ENCODE data around the gene TBC1D32.

The TBC1D32 gene

DNA sequence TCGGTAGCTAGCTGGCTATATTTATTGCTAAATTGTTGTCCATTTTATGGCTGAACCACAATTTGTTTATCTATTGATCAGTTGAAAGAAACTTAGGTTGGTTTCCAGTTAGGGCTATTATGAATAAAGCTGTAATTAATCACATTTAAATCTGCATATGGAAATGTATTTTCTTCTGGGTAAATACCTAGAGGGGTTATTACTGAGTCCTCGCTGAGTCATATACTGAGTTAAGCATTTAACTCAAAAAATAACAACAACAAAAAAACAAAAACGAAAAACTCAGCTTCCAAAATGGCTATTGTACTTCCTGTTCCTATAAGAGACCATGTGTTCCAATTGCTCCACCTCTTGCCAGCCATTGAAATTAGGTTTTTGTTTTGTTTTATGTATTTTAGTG, 258.2 kb downstream of the TBC1D32 start:
- H3K9me3 ChIP-seq (ENCODE audit: control insufficient read depth, insufficient read depth, low read depth, low read length), result no peaks in the 10 kb centered on the region
- H3K4me3 ChIP-seq (ENCODE audit: low read depth, low read length), result no peak overlapping the region
- no peak overlapping the region for H3K27ac ChIP-seq (ENCODE audit: extremely low read depth, low read depth, low read length)
- H3K36me3 ChIP-seq (ENCODE audit: control insufficient read depth in 2 of 2, insufficient read depth in 1 of 2, low read length in 2 of 2), result no peaks in the 10 kb centered on the region
- TF ChIP-seq ZNF426 (tag by site-specific recombination; IDR thresholded peaks at IDR 0.05) (no peak), OSR2 (tag by site-specific recombination; IDR thresholded peaks at IDR 0.05) (no peak), PATZ1 (tag by site-specific recombination; IDR thresholded peaks at IDR 0.05) (no peak), PRDM10 (tag by site-specific recombination; IDR thresholded peaks at IDR 0.05) (no peak), SCRT1 (tag by site-specific recombination; IDR thresholded peaks at IDR 0.05; ENCODE audit: borderline replicate concordance) (no peak), SCRT2 (tag by site-specific recombination; IDR thresholded peaks at IDR 0.05) (no peak), ZBTB6 (tag by site-specific recombination; IDR thresholded peaks at IDR 0.05) (no peak), ZBTB10 (tag by site-specific recombination; IDR thresholded peaks at IDR 0.05) (no peak)
- TF ChIP-seq, protein P1, sequence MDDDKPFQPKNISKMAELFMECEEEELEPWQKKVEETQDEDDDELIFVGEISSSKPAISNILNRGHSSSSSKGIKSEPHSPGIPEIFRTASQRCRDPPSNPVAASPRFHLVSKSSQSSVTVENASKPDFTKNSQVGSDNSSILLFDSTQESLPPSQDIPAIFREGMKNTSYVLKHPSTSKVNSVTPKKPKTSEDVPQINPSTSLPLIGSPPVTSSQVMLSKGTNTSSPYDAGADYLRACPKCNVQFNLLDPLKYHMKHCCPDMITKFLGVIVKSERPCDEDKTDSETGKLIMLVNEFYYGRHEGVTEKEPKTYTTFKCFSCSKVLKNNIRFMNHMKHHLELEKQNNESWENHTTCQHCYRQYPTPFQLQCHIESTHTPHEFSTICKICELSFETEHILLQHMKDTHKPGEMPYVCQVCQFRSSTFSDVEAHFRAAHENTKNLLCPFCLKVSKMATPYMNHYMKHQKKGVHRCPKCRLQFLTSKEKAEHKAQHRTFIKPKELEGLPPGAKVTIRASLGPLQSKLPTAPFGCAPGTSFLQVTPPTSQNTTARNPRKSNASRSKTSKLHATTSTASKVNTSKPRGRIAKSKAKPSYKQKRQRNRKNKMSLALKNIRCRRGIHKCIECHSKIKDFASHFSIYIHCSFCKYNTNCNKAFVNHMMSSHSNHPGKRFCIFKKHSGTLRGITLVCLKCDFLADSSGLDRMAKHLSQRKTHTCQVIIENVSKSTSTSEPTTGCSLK (tag by site-specific recombination; IDR thresholded peaks at IDR 0.05), result no peak
- TF ChIP-seq, protein P2, sequence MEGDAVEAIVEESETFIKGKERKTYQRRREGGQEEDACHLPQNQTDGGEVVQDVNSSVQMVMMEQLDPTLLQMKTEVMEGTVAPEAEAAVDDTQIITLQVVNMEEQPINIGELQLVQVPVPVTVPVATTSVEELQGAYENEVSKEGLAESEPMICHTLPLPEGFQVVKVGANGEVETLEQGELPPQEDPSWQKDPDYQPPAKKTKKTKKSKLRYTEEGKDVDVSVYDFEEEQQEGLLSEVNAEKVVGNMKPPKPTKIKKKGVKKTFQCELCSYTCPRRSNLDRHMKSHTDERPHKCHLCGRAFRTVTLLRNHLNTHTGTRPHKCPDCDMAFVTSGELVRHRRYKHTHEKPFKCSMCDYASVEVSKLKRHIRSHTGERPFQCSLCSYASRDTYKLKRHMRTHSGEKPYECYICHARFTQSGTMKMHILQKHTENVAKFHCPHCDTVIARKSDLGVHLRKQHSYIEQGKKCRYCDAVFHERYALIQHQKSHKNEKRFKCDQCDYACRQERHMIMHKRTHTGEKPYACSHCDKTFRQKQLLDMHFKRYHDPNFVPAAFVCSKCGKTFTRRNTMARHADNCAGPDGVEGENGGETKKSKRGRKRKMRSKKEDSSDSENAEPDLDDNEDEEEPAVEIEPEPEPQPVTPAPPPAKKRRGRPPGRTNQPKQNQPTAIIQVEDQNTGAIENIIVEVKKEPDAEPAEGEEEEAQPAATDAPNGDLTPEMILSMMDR (tag by site-specific recombination; IDR thresholded peaks at IDR 0.05), result no peak
- TF ChIP-seq, protein P3, sequence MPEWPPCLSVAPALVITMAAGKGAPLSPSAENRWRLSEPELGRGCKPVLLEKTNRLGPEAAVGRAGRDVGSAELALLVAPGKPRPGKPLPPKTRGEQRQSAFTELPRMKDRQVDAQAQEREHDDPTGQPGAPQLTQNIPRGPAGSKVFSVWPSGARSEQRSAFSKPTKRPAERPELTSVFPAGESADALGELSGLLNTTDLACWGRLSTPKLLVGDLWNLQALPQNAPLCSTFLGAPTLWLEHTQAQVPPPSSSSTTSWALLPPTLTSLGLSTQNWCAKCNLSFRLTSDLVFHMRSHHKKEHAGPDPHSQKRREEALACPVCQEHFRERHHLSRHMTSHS (tag by site-specific recombination; IDR thresholded peaks at IDR 0.05), result no peak
- ChIA-PET POLR2A (no interaction called here), CTCF (interaction anchor here (0.8 kb wide), 1 partner anchor 14 kb away, joined by 3 read pairs; no protein-coding TSS in a partner anchor)
- no peaks in the 10 kb centered on the region for H3K4me1 ChIP-seq (ENCODE audit: control insufficient read depth, insufficient read depth, low read length)
